Ecto neural progenitor cell (in vitro differentiated cells): ENCODE data around the gene STARD13.

Experiments used
- DNase-seq: peaks from one replicate; pipeline ENCODE4 v3.0.0-alpha.2; 2018; ENCODE audit warnings: low spot score

Gene STARD13

GRCh38 chr13:33224191-33224590 lies 61.4 kb downstream of the STARD13 start:
- no peak for DNase-seq

GRCh38 chr13:33219926-33220325 lies 65.6 kb downstream of the STARD13 start:
- no peak for DNase-seq

- DNase-seq = no peak
Measured at GRCh38 chr13:33218426-33218825, 67.1 kb downstream of the STARD13 start.

- DNase-seq = no peak
Measured at GRCh38 chr13:33218020-33218419, 67.5 kb downstream of the STARD13 start.

GRCh38 chr13:33217256-33217655 lies 68.3 kb downstream of the STARD13 start:
- DNase-seq = no peak

- DNase-seq = no peak
Measured at GRCh38 chr13:33213797-33214196, 71.8 kb downstream of the STARD13 start.

- no peak for DNase-seq
Measured at GRCh38 chr13:33213024-33213768, 72.4 kb downstream of the STARD13 start.

GRCh38 chr13:33212396-33212795 lies 73.2 kb downstream of the STARD13 start:
- no peak for DNase-seq

GRCh38 chr13:33210090-33210489 lies 75.5 kb downstream of the STARD13 start:
- no peak for DNase-seq

- DNase-seq = no peak
Measured at GRCh38 chr13:33208290-33209220, 77.0 kb downstream of the STARD13 start.

GRCh38 chr13:33207615-33207961 lies 78.0 kb downstream of the STARD13 start:
- DNase-seq = no peak

- no peak for DNase-seq
Measured at GRCh38 chr13:33206945-33207614, 78.5 kb downstream of the STARD13 start.

- no peak for DNase-seq
Measured at GRCh38 chr13:33206425-33206824, 79.1 kb downstream of the STARD13 start.

GRCh38 chr13:33205804-33206221 lies 79.7 kb downstream of the STARD13 start:
- no peak for DNase-seq

- no peak for DNase-seq
Measured at GRCh38 chr13:33205224-33205623, 80.3 kb downstream of the STARD13 start.

GRCh38 chr13:33204130-33204927 lies 81.2 kb downstream of the STARD13 start:
- DNase-seq = no peak

GRCh38 chr13:33202644-33203169 lies 82.8 kb downstream of the STARD13 start:
- no peak for DNase-seq

GRCh38 chr13:33201659-33202058 lies 83.9 kb downstream of the STARD13 start:
- DNase-seq = no peak

- no peak for DNase-seq
Measured at GRCh38 chr13:33199289-33199850, 86.2 kb downstream of the STARD13 start.

- DNase-seq = no peak
Measured at GRCh38 chr13:33197541-33197971, 88.0 kb downstream of the STARD13 start.

GRCh38 chr13:33196767-33197166 lies 88.8 kb downstream of the STARD13 start:
- no peak for DNase-seq
